ENCODE measurements around the gene NNT.

The NNT gene

DNA sequence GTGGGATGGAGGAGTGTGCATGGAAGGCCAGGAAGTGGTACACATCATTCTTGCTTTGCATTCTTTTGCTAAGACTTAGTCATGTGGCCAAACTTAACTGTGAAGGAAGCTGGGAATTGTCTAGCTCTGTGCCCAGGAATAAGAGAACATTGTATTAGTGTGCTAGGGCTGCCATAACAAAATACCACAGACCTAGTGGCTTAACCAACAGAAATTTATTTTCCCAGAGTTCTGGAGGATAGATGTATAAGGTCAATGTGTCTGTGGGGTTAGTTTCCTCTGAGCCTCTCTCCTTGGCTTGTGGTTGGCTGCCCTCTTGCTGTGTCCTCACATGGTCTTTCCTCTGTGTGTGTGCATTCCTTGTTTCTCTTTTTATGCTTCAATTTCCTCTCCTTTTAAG is 32.4 kb downstream of the NNT start:
- FAIRE-seq (no peak), DNase-seq (ENCODE audit: insufficient read length, low spot score) (no peak)
- TF ChIP-seq POLR2A (IDR thresholded peaks at IDR 0.05; ENCODE audit: low read depth, low read length) (no peak), PAX5 (IDR thresholded peaks at IDR 0.05; ENCODE audit: insufficient read depth, low read length, severe bottlenecking) (no peak), TAF1 (IDR thresholded peaks at IDR 0.05; ENCODE audit: low read depth, low read length) (no peak), POLR2AphosphoS5 (IDR thresholded peaks at IDR 0.05; ENCODE audit: low read depth, low read length) (no peak), SPI1 (IDR thresholded peaks at IDR 0.05; ENCODE audit: low read depth, low read length) (no peak), POU2F2 (IDR thresholded peaks at IDR 0.05; ENCODE audit: low read depth, low read length) (no peak)

DNA sequence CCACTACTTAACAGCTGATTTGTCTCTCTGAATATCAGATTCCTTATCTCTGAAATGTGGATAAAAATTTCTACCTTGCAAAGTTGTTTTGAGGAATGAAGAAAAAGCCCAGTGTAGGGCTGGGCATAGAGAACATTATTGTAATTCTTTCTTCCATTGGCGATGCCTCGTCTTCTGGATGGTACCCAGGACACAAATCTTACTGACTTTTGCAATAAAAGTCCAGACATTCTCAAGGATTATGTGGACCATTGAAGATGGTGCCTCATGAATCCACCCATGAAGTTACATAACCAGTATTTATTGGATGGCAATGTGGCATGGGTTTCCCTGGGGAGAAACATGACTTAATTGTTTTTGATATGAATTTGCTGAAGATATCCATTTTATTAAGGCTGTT is 33.1 kb downstream of the NNT start:
- DNase-seq (ENCODE audit: insufficient read length, low spot score) (no peak), FAIRE-seq (no peak)
- TF ChIP-seq POU2F2 (IDR thresholded peaks at IDR 0.05; ENCODE audit: low read depth, low read length) (no peak), SPI1 (IDR thresholded peaks at IDR 0.05; ENCODE audit: low read depth, low read length) (no peak), POLR2AphosphoS5 (IDR thresholded peaks at IDR 0.05; ENCODE audit: low read depth, low read length) (no peak), POLR2A (IDR thresholded peaks at IDR 0.05; ENCODE audit: low read depth, low read length) (no peak), TAF1 (IDR thresholded peaks at IDR 0.05; ENCODE audit: low read depth, low read length) (no peak), PAX5 (IDR thresholded peaks at IDR 0.05; ENCODE audit: insufficient read depth, low read length, severe bottlenecking) (no peak)

DNA sequence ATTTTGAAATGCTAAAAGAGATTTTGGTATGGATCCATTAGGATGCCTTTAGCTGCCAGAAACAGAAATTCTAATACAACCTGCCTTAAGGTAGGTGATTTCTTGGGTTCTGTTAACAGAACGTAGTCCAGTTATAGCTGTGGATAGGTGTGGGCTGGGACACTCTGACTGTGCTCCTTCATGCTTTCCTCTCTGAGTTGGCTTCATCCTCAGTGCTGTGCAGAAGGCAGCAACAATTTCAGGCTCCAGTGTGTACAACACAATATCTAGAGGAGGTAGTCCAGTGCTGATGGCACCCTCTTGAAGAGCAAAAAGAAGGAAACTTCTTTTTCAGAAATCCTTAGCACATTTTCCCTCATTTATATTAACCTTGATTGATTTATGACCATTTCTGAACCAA is 34.4 kb downstream of the NNT start:
- FAIRE-seq, result no peak
- TF ChIP-seq POU2F2 (IDR thresholded peaks at IDR 0.05; ENCODE audit: low read depth, low read length) (no peak), TAF1 (IDR thresholded peaks at IDR 0.05; ENCODE audit: low read depth, low read length) (no peak), POLR2A (IDR thresholded peaks at IDR 0.05; ENCODE audit: low read depth, low read length) (no peak), SPI1 (IDR thresholded peaks at IDR 0.05; ENCODE audit: low read depth, low read length) (no peak), PAX5 (IDR thresholded peaks at IDR 0.05; ENCODE audit: insufficient read depth, low read length, severe bottlenecking) (no peak), POLR2AphosphoS5 (IDR thresholded peaks at IDR 0.05; ENCODE audit: low read depth, low read length) (no peak)
- no peak for DNase-seq (ENCODE audit: insufficient read length, low spot score)

DNA sequence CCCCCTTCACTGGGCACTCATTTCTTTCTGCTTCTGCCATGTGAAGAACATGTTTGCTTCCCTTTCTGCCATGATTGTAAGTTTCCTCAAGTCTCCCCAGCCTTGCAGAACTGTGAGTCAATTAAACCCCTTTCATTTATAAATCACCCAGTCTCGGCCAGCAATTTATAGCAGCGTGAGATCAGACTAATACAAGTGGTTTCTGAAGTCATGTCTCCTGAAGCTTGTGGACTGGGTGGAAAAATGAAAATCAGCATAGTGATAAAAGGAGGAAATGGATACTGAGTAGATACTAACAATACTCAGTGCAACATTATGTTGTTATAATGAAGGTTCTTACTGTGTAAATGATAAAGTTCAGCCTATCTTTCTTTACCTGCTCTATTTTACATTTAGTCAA is 35.1 kb downstream of the NNT start:
- FAIRE-seq, result no peak
- DNase-seq (ENCODE audit: insufficient read length, low spot score), result no peak
- 0 out of 2 replicates have a peak, but pooled peaks have one; percentile 24 for TF ChIP-seq SPI1 (IDR thresholded peaks at IDR 0.05; ENCODE audit: low read depth, low read length)
- no peak for TF ChIP-seq TAF1 (IDR thresholded peaks at IDR 0.05; ENCODE audit: low read depth, low read length)
- TF ChIP-seq POLR2A (IDR thresholded peaks at IDR 0.05; ENCODE audit: low read depth, low read length), result no peak
- TF ChIP-seq POLR2AphosphoS5 (IDR thresholded peaks at IDR 0.05; ENCODE audit: low read depth, low read length), result no peak
- no peak for TF ChIP-seq PAX5 (IDR thresholded peaks at IDR 0.05; ENCODE audit: insufficient read depth, low read length, severe bottlenecking)

DNA sequence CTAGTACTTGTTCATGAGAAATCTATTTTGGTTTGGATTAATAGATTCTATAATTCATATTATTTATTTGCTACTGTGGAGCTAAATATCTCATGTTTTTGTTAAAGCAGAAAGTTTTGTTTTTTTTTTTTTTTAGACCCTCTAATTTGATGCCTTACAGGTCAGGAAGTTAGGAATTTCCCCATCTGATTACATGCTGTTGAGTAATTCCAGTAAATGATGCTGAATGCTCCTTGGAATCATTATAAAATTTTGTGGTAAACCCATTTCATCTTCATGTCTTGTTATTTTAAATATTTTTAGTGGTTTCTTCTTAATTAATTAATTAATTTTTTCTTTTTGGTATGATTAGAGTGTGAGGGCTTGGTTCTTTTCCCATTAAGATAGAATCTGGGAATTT is 35.6 kb downstream of the NNT start:
- TF ChIP-seq SPI1 (IDR thresholded peaks at IDR 0.05; ENCODE audit: low read depth, low read length) (no peak), POU2F2 (IDR thresholded peaks at IDR 0.05; ENCODE audit: low read depth, low read length) (no peak), POLR2AphosphoS5 (IDR thresholded peaks at IDR 0.05; ENCODE audit: low read depth, low read length) (no peak), POLR2A (IDR thresholded peaks at IDR 0.05; ENCODE audit: low read depth, low read length) (no peak), PAX5 (IDR thresholded peaks at IDR 0.05; ENCODE audit: insufficient read depth, low read length, severe bottlenecking) (no peak), TAF1 (IDR thresholded peaks at IDR 0.05; ENCODE audit: low read depth, low read length) (no peak)
- DNase-seq (ENCODE audit: insufficient read length, low spot score) (no peak), FAIRE-seq (no peak)

DNA sequence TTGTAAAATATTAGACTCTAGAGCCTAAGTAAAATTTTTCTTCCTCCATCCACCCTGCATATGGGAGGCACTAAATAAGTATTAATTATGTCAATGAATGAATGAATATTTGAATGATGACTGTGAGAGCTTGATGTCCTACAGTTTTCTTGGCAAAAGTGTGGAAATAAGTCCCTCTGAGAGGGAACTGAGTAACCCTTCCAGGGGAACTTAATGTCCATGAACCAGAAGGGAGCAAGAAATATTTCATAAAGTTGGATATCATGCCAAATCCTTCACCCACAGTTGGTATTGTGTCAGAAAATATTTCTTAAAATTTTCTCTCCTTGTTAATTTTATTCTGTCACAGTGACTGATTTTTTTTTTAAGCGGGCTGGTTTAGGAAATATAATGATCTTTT is 36.6 kb downstream of the NNT start:
- TF ChIP-seq TAF1 (IDR thresholded peaks at IDR 0.05; ENCODE audit: low read depth, low read length) (no peak), SPI1 (IDR thresholded peaks at IDR 0.05; ENCODE audit: low read depth, low read length) (no peak), POLR2A (IDR thresholded peaks at IDR 0.05; ENCODE audit: low read depth, low read length) (no peak), PAX5 (IDR thresholded peaks at IDR 0.05; ENCODE audit: insufficient read depth, low read length, severe bottlenecking) (no peak), POLR2AphosphoS5 (IDR thresholded peaks at IDR 0.05; ENCODE audit: low read depth, low read length) (no peak), POU2F2 (IDR thresholded peaks at IDR 0.05; ENCODE audit: low read depth, low read length) (no peak)
- DNase-seq (ENCODE audit: insufficient read length, low spot score) (no peak), FAIRE-seq (no peak)

DNA sequence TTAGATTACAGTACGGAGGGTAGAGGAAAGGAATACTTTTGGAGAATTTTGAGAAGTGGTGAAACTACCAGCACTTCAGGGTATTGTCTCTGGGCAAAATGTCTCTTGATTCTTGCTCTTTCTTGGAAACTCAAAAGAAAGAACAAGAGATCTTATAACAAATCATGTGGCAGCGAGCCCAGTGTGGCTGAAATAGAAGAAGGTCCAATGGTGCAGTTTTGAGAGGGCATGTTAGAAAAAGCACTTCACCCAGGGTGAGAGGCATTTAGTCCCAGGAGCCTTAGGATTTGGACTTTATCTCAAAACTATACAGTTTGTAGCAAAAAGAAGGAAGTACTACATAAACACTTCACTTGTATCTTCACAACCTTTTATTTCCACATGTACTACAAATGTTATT is 39.4 kb downstream of the NNT start:
- no peak for DNase-seq (ENCODE audit: insufficient read length, low spot score)
- no peak for FAIRE-seq
- TF ChIP-seq TAF1 (IDR thresholded peaks at IDR 0.05; ENCODE audit: low read depth, low read length), result no peak

DNA sequence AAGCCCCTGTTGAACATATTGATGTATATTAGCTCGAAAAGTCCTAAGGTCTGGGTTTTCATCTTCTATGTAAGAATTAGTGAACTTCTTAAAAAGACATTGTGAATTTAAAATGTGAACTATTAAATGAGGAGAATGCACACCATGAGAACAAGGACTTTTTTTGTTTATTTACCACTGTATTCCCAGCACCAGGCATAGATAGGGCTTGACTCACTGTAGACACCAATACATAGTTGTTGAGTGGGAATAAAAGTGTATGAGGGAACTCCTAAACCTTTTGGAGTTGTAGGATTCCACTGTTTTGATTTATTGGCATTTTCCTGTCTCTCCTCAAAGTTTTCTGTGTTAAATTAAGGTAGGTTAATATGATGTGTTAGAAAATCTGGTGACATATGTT is 40.3 kb downstream of the NNT start:
- no peak for DNase-seq (ENCODE audit: insufficient read length, low spot score)
- FAIRE-seq, result no peak
- no peak for TF ChIP-seq POU2F2 (IDR thresholded peaks at IDR 0.05; ENCODE audit: low read depth, low read length)
- TF ChIP-seq SPI1 (IDR thresholded peaks at IDR 0.05; ENCODE audit: low read depth, low read length), result no peak
- TF ChIP-seq POLR2A (IDR thresholded peaks at IDR 0.05; ENCODE audit: low read depth, low read length), result no peak
- TF ChIP-seq POLR2AphosphoS5 (IDR thresholded peaks at IDR 0.05; ENCODE audit: low read depth, low read length), result no peak
- TF ChIP-seq PAX5 (IDR thresholded peaks at IDR 0.05; ENCODE audit: insufficient read depth, low read length, severe bottlenecking), result no peak
- no peak for TF ChIP-seq TAF1 (IDR thresholded peaks at IDR 0.05; ENCODE audit: low read depth, low read length)

DNA sequence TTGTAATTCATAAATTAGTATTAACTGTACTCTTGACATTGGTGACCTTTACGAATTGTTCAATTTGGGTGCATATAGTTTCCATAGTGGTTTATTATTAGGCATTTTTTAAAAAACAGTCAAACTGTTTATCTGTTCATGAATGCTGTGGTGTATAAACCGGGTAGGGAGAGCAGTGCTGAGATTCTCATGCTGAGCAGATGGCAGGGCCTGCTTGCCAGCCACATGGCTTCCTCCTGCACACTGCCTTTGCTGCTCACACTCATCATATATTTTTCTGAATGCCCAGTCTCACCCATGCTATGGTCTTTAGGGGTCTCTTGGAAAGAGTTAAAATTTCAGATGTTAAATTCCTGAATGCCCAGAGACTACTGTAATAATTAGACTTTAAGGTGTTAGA is 40.8 kb downstream of the NNT start:
- DNase-seq (ENCODE audit: insufficient read length, low spot score) (no peak), FAIRE-seq (no peak)
- no peak for TF ChIP-seq TAF1 (IDR thresholded peaks at IDR 0.05; ENCODE audit: low read depth, low read length)
- no peak for TF ChIP-seq POU2F2 (IDR thresholded peaks at IDR 0.05; ENCODE audit: low read depth, low read length)
- TF ChIP-seq SPI1 (IDR thresholded peaks at IDR 0.05; ENCODE audit: low read depth, low read length), result no peak
- no peak for TF ChIP-seq POLR2AphosphoS5 (IDR thresholded peaks at IDR 0.05; ENCODE audit: low read depth, low read length)
- no peak for TF ChIP-seq POLR2A (IDR thresholded peaks at IDR 0.05; ENCODE audit: low read depth, low read length)
- no peak for TF ChIP-seq PAX5 (IDR thresholded peaks at IDR 0.05; ENCODE audit: insufficient read depth, low read length, severe bottlenecking)

DNA sequence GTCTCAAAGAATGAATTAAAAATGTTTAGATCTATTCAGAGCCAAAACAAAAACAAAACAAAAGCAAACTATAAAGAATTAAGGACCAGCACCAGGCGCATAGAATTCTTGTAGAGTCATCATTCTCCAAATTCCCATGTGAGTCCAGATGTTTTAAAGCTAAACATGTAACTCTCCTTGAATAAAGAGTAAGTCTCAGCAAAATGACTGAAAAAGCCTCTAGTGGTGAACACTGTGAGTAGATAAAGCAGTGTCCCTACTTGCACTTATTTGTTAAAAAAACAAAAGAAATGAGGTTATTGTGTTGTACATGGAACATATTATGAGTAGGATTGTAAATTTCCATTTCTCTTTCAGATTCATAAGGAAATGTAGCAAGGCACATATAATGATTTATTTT is 44.0 kb downstream of the NNT start:
- FAIRE-seq (no peak), DNase-seq (ENCODE audit: insufficient read length, low spot score) (no peak)
- TF ChIP-seq PAX5 (IDR thresholded peaks at IDR 0.05; ENCODE audit: insufficient read depth, low read length, severe bottlenecking) (no peak), POLR2AphosphoS5 (IDR thresholded peaks at IDR 0.05; ENCODE audit: low read depth, low read length) (no peak), POU2F2 (IDR thresholded peaks at IDR 0.05; ENCODE audit: low read depth, low read length) (no peak), POLR2A (IDR thresholded peaks at IDR 0.05; ENCODE audit: low read depth, low read length) (no peak)

All from GM12891 (cell line).